ENCODE measurements around the gene BANK1.

BANK1 gene

GRCh38 chr4:101983835-101984234, 193.3 kb downstream of the BANK1 start:
- no peaks in the 10 kb centered on the region for H3K9me3 Mint-ChIP-seq
- no peak overlapping the region for H3K4me3 Mint-ChIP-seq
- H3K36me3 Mint-ChIP-seq: no peaks in the 10 kb centered on the region
- DNase-seq (ENCODE audit: low spot score in 2 of 2): no peak
- H3K27ac Mint-ChIP-seq: no peak overlapping the region
- no peaks in the 10 kb centered on the region for H3K4me1 Mint-ChIP-seq
- ATAC-seq: no peak

GRCh38 chr4:101987623-101988243, 197.2 kb downstream of the BANK1 start:
- no peak overlapping the region for H3K4me3 Mint-ChIP-seq
- H3K9me3 Mint-ChIP-seq: no peaks in the 10 kb centered on the region
- no peak overlapping the region for H3K27ac Mint-ChIP-seq
- no peaks in the 10 kb centered on the region for H3K4me1 Mint-ChIP-seq
- ATAC-seq (no peak), DNase-seq (ENCODE audit: low spot score in 2 of 2) (no peak)
- no peaks in the 10 kb centered on the region for H3K36me3 Mint-ChIP-seq

- Mint-ChIP-seq H3K4me1 (no peaks in the 10 kb centered on the region), H3K27ac (no peak overlapping the region), H3K4me3 (no peak overlapping the region), H3K9me3 (no peaks in the 10 kb centered on the region), H3K36me3 (no peaks in the 10 kb centered on the region)
- ATAC-seq (no peak), DNase-seq (ENCODE audit: low spot score in 2 of 2) (no peak)
These were observed 199.0 kb downstream of the BANK1 start for GRCh38 chr4:101989551-101989950.

GRCh38 chr4:101992446-101992845, 201.9 kb downstream of the BANK1 start:
- no peak overlapping the region for H3K4me3 Mint-ChIP-seq
- no peaks in the 10 kb centered on the region for H3K36me3 Mint-ChIP-seq
- ATAC-seq: no peak
- H3K27ac Mint-ChIP-seq: no peak overlapping the region
- DNase-seq (ENCODE audit: low spot score in 2 of 2): no peak
- no peaks in the 10 kb centered on the region for H3K9me3 Mint-ChIP-seq
- no peaks in the 10 kb centered on the region for H3K4me1 Mint-ChIP-seq

GRCh38 chr4:101993002-101993841, 202.7 kb downstream of the BANK1 start:
- ATAC-seq (no peak), DNase-seq (ENCODE audit: low spot score in 2 of 2) (no peak)
- Mint-ChIP-seq H3K4me3 (no peak overlapping the region), H3K9me3 (peaks cover 3% of the 10 kb centered on the region), H3K27ac (no peak overlapping the region), H3K4me1 (no peaks in the 10 kb centered on the region), H3K36me3 (no peaks in the 10 kb centered on the region)

- no peaks in the 10 kb centered on the region for H3K36me3 Mint-ChIP-seq
- H3K4me1 Mint-ChIP-seq: no peaks in the 10 kb centered on the region
- no peak overlapping the region for H3K27ac Mint-ChIP-seq
- no peak for ATAC-seq
- no peak for DNase-seq (ENCODE audit: low spot score in 2 of 2)
- no peak overlapping the region for H3K4me3 Mint-ChIP-seq
- peaks cover 3% of the 10 kb centered on the region for H3K9me3 Mint-ChIP-seq
These were observed 203.6 kb downstream of the BANK1 start for GRCh38 chr4:101993842-101994775.

GRCh38 chr4:102007959-102008425, 217.5 kb downstream of the BANK1 start:
- no peaks in the 10 kb centered on the region for H3K4me1 Mint-ChIP-seq
- H3K4me3 Mint-ChIP-seq: no peak overlapping the region
- H3K36me3 Mint-ChIP-seq: no peaks in the 10 kb centered on the region
- DNase-seq (ENCODE audit: low spot score in 2 of 2): no peak
- H3K9me3 Mint-ChIP-seq: no peaks in the 10 kb centered on the region
- no peak overlapping the region for H3K27ac Mint-ChIP-seq
- peak; percentile 91 for ATAC-seq

- Mint-ChIP-seq H3K4me3 (no peak overlapping the region), H3K27ac (no peak overlapping the region), H3K9me3 (no peaks in the 10 kb centered on the region), H3K36me3 (no peaks in the 10 kb centered on the region), H3K4me1 (no peaks in the 10 kb centered on the region)
- DNase-seq (ENCODE audit: low spot score in 2 of 2) (no peak), ATAC-seq (no peak)
These were observed 218.2 kb downstream of the BANK1 start for GRCh38 chr4:102008711-102009110.

- H3K36me3 Mint-ChIP-seq: no peaks in the 10 kb centered on the region
- H3K27ac Mint-ChIP-seq: no peak overlapping the region
- H3K4me1 Mint-ChIP-seq: no peaks in the 10 kb centered on the region
- no peaks in the 10 kb centered on the region for H3K9me3 Mint-ChIP-seq
- ATAC-seq (no peak), DNase-seq (ENCODE audit: low spot score in 2 of 2) (no peak)
- no peak overlapping the region for H3K4me3 Mint-ChIP-seq
These were observed 231.8 kb downstream of the BANK1 start for GRCh38 chr4:102022343-102022742.

- Mint-ChIP-seq H3K36me3 (no peaks in the 10 kb centered on the region), H3K27ac (no peak overlapping the region), H3K4me3 (no peak overlapping the region), H3K9me3 (no peaks in the 10 kb centered on the region), H3K4me1 (no peaks in the 10 kb centered on the region)
- DNase-seq (ENCODE audit: low spot score in 2 of 2) (no peak), ATAC-seq (no peak)
These were observed 237.4 kb downstream of the BANK1 start for GRCh38 chr4:102027961-102028360.

GRCh38 chr4:102031406-102031805, 240.9 kb downstream of the BANK1 start:
- H3K4me1 Mint-ChIP-seq: no peaks in the 10 kb centered on the region
- ATAC-seq (no peak), DNase-seq (ENCODE audit: low spot score in 2 of 2) (no peak)
- no peak overlapping the region for H3K4me3 Mint-ChIP-seq
- H3K27ac Mint-ChIP-seq: no peak overlapping the region
- H3K9me3 Mint-ChIP-seq: no peaks in the 10 kb centered on the region
- no peaks in the 10 kb centered on the region for H3K36me3 Mint-ChIP-seq

GRCh38 chr4:102036016-102036415, 245.5 kb downstream of the BANK1 start:
- ATAC-seq (no peak), DNase-seq (ENCODE audit: low spot score in 2 of 2) (no peak)
- Mint-ChIP-seq H3K4me3 (no peak overlapping the region), H3K9me3 (no peaks in the 10 kb centered on the region), H3K27ac (no peak overlapping the region), H3K36me3 (no peaks in the 10 kb centered on the region), H3K4me1 (no peaks in the 10 kb centered on the region)

- Mint-ChIP-seq H3K4me1 (no peaks in the 10 kb centered on the region), H3K4me3 (no peak overlapping the region), H3K9me3 (no peaks in the 10 kb centered on the region), H3K36me3 (no peaks in the 10 kb centered on the region), H3K27ac (no peak overlapping the region)
- no peak for DNase-seq (ENCODE audit: low spot score in 2 of 2)
- ATAC-seq: no peak
These were observed 246.3 kb downstream of the BANK1 start for GRCh38 chr4:102036619-102037376.

- Mint-ChIP-seq H3K36me3 (no peaks in the 10 kb centered on the region), H3K4me1 (no peaks in the 10 kb centered on the region), H3K4me3 (no peak overlapping the region), H3K9me3 (no peaks in the 10 kb centered on the region), H3K27ac (no peak overlapping the region)
- ATAC-seq (no peak), DNase-seq (ENCODE audit: low spot score in 2 of 2) (no peak)
These were observed 247.0 kb downstream of the BANK1 start for GRCh38 chr4:102037566-102037965.

All from stimulated activated effector memory CD8-positive, alpha-beta T cell treated with anti-CD3 and anti-CD28 coated beads, Interleukin-12 subunit alpha, Interleukin-12 subunit beta, amount 100 ng/mL, for 72 hours (primary cell).